WTC11 (cell line): Measurements from ENCODE around the gene STAB1. TPM values are rescaled to one million over a fixed set of nuclear protein-coding genes. Genes with fewer than 3 reads are reported as not detected.

Experiments used
- ATAC-seq: fragments of 200-7000 bp; cut with Tn5 transposase; 2 replicates; pipeline ENCODE4 v1.10.0; 2021; ENCODE audit warnings: mild to moderate bottlenecking, moderate library complexity
- CTCF ChIA-PET: fragments of 300-600 bp; sonication (Branson Sonifier 250); formaldehyde crosslinking; loops from one replicate; lab custom pipeline; 2021; ENCODE audit warnings: antibody characterized with exemption; lab: Charles Lee
- POLR2A ChIA-PET: fragments of 350-600 bp; sonication (Branson Sonifier 250); formaldehyde crosslinking; loops from one replicate; lab custom pipeline; 2021; ENCODE audit warnings: antibody characterized with exemption; lab: Charles Lee
- DNase-seq: peaks from one replicate; pipeline ENCODE4 v3.0.0; 2021; ENCODE audit warnings: low spot score
- H3K27ac Mint-ChIP-seq: 2 replicates; pipeline ENCODE4 v1.8.0; 2021; ENCODE audit warnings: mixed read lengths
- H3K27me3 Mint-ChIP-seq: 2 replicates; pipeline ENCODE4 v1.8.0; 2021; ENCODE audit warnings: low read depth, mild to moderate bottlenecking, moderate library complexity, mixed read lengths
- H3K36me3 Mint-ChIP-seq: 2 replicates; pipeline ENCODE4 v1.8.0; 2021; ENCODE audit warnings: mixed read lengths
- H3K4me1 Mint-ChIP-seq: 2 replicates; pipeline ENCODE4 v1.8.0; 2022; ENCODE audit warnings: mixed read lengths
- H3K4me3 Mint-ChIP-seq: 2 replicates; pipeline ENCODE4 v1.8.0; 2021; ENCODE audit warnings: mild to moderate bottlenecking, moderate library complexity, mixed read lengths
- H3K9me3 Mint-ChIP-seq: 2 replicates; pipeline ENCODE4 v1.8.0; 2021; ENCODE audit warnings: mixed read lengths
- ATF1 ChIP-seq: sonication (generic); formaldehyde crosslinking; IDR thresholded peaks from 2 replicates; pipeline ENCODE4 v1.8.1; 2023; ENCODE audit warnings: mild to moderate bottlenecking, moderate library complexity, missing genetic modification reagents
- ETV6 ChIP-seq: sonication (generic); formaldehyde crosslinking; IDR thresholded peaks from 2 replicates; pipeline ENCODE4 v1.8.1; 2022; ENCODE audit warnings: mild to moderate bottlenecking, missing genetic modification reagents
- GABPB1 ChIP-seq: sonication (generic); formaldehyde crosslinking; IDR thresholded peaks from 2 replicates; pipeline ENCODE4 v1.8.1; 2023; ENCODE audit warnings: mild to moderate bottlenecking, missing genetic modification reagents
- MXD4 ChIP-seq: fragments of 250-450 bp; sonication (Bioruptor Pico); IDR thresholded peaks from 2 replicates; pipeline ENCODE4 v1.8.0; 2021; ENCODE audit warnings: mild to moderate bottlenecking, moderate library complexity, borderline replicate concordance
- NFYB ChIP-seq: sonication (generic); formaldehyde crosslinking; conservative IDR thresholded peaks from 2 replicates; pipeline ENCODE4 v1.8.0; 2022; ENCODE audit warnings: low read depth, missing genetic modification reagents
- NR2C2 ChIP-seq: sonication (generic); formaldehyde crosslinking; IDR thresholded peaks from 2 replicates; pipeline ENCODE4 v1.8.0; 2022; ENCODE audit warnings: mild to moderate bottlenecking, missing genetic modification reagents
- PRRX2 ChIP-seq: fragments of 250-450 bp; sonication (Bioruptor Pico); IDR thresholded peaks from 2 replicates; pipeline ENCODE4 v1.8.0; 2021; ENCODE audit warnings: mild to moderate bottlenecking
- SMAD3 ChIP-seq: sonication (generic); formaldehyde crosslinking; IDR thresholded peaks from 2 replicates; pipeline ENCODE4 v1.8.0; 2022; ENCODE audit warnings: missing genetic modification reagents, mild to moderate bottlenecking, borderline replicate concordance
- TEAD4 ChIP-seq: sonication (generic); formaldehyde crosslinking; IDR thresholded peaks from 2 replicates; pipeline ENCODE4 v1.8.0; 2022; ENCODE audit warnings: mild to moderate bottlenecking, missing genetic modification reagents
- ZBTB21 ChIP-seq: sonication (generic); formaldehyde crosslinking; IDR thresholded peaks from 2 replicates; pipeline ENCODE4 v1.8.1; 2023; ENCODE audit warnings: mild to moderate bottlenecking, missing genetic modification reagents, borderline replicate concordance
- ZNF138 ChIP-seq: sonication (generic); formaldehyde crosslinking; conservative IDR thresholded peaks from 2 replicates; pipeline ENCODE4 v1.8.1; 2022; ENCODE audit warnings: mild to moderate bottlenecking, moderate library complexity, missing genetic modification reagents
- total RNA-seq: library from RNA; stranded (reverse); gene quantifications from 3 replicates; pipeline ENCODE4 v1.2.3, GENCODE V29; 2021
- TF ChIP-seq, protein P1 (sequence below): sonication (generic); formaldehyde crosslinking; IDR thresholded peaks from 2 replicates; pipeline ENCODE4 v1.8.0; 2023; ENCODE audit warnings: missing genetic modification reagents
- TF ChIP-seq, protein P2 (sequence below): sonication (generic); formaldehyde crosslinking; IDR thresholded peaks from 2 replicates; pipeline ENCODE4 v1.8.0; 2022; ENCODE audit warnings: mild to moderate bottlenecking, missing genetic modification reagents
- TF ChIP-seq, protein P3 (sequence below): sonication (generic); formaldehyde crosslinking; IDR thresholded peaks from 2 replicates; pipeline ENCODE4 v1.8.0; 2023; ENCODE audit warnings: mild to moderate bottlenecking, missing genetic modification reagents
- TF ChIP-seq, protein P4 (sequence below): fragments of 250-450 bp; sonication (Bioruptor Pico); IDR thresholded peaks from 2 replicates; pipeline ENCODE4 v1.9.0; 2021; ENCODE audit warnings: mild to moderate bottlenecking
- TF ChIP-seq, protein P5 (sequence below): fragments of 250-450 bp; sonication (Bioruptor Pico); IDR thresholded peaks from 2 replicates; pipeline ENCODE4 v1.9.0; 2021; ENCODE audit warnings: mild to moderate bottlenecking
- TF ChIP-seq, protein P6 (sequence below): fragments of 250-450 bp; sonication (Bioruptor Pico); conservative IDR thresholded peaks from 2 replicates; pipeline ENCODE4 v1.9.0; 2021; ENCODE audit warnings: mild to moderate bottlenecking

The STAB1 gene
- total RNA-seq, 1 experiment from 2014 or later = 1.9 TPM

DNA sequence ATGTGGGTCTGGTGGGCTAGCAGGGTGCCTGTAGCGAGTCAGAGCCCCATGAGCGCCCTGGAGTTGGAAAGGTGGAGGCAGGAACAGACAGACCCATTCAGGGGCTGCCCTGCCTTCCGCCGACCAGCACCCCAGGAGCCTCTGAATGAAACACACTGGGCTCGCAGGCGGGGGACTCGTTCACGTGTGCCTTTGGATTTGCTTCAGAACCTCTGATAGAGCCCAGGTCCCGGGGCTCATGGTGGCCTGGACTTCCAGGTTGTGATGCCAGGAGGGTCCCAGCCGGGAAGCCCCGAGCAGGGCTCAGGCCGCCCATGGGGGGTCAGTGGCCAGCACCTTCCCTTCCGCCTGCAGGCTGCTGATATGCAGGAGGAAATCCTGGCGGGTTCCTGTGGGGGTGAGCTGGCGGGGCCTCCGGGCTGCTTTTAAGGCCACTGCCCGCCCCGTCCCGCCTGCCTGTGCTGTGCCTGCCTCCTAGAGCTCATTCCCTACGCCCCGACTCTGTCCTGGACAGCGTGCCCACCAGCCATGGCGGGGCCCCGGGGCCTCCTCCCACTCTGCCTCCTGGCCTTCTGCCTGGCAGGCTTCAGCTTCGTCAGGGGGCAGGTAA is at the start of gene STAB1 (continued):
- TF ChIP-seq, protein P1, sequence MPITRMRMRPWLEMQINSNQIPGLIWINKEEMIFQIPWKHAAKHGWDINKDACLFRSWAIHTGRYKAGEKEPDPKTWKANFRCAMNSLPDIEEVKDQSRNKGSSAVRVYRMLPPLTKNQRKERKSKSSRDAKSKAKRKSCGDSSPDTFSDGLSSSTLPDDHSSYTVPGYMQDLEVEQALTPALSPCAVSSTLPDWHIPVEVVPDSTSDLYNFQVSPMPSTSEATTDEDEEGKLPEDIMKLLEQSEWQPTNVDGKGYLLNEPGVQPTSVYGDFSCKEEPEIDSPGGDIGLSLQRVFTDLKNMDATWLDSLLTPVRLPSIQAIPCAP (CRISPR knock-in tag) = no peak

DNA sequence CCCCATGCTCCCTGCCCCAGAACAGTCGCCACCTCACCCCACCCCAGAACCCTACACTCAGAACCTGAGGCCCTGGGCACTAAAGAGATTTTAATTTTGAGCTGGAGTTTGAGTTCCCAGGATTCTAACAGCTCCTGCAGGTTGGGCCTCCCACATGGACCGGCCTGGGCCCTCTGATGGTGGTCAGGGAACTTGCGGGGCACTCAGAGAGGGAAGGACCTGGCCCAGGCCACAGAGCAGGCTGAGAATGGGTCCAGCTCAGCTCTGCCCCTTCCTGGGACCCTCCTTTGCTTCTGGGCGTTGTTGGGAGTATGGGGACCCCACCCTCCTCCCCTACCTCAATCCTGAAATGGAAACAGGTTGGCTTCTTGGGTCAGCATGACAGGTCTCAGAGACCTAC is 49.1 kb upstream of the STAB1 start:
- DNase-seq = no peak
- TF ChIP-seq, protein P2, sequence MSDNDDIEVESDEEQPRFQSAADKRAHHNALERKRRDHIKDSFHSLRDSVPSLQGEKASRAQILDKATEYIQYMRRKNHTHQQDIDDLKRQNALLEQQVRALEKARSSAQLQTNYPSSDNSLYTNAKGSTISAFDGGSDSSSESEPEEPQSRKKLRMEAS (CRISPR knock-in tag) = no peak
- TF ChIP-seq, protein P3, sequence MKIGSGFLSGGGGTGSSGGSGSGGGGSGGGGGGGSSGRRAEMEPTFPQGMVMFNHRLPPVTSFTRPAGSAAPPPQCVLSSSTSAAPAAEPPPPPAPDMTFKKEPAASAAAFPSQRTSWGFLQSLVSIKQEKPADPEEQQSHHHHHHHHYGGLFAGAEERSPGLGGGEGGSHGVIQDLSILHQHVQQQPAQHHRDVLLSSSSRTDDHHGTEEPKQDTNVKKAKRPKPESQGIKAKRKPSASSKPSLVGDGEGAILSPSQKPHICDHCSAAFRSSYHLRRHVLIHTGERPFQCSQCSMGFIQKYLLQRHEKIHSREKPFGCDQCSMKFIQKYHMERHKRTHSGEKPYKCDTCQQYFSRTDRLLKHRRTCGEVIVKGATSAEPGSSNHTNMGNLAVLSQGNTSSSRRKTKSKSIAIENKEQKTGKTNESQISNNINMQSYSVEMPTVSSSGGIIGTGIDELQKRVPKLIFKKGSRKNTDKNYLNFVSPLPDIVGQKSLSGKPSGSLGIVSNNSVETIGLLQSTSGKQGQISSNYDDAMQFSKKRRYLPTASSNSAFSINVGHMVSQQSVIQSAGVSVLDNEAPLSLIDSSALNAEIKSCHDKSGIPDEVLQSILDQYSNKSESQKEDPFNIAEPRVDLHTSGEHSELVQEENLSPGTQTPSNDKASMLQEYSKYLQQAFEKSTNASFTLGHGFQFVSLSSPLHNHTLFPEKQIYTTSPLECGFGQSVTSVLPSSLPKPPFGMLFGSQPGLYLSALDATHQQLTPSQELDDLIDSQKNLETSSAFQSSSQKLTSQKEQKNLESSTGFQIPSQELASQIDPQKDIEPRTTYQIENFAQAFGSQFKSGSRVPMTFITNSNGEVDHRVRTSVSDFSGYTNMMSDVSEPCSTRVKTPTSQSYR (CRISPR knock-in tag) = no peak
- TF ChIP-seq ZBTB21 (no peak), ATF1 (CRISPR knock-in tag) (no peak), ETV6 (CRISPR knock-in tag) (no peak), TEAD4 (CRISPR knock-in tag) (no peak), GABPB1 (CRISPR knock-in tag) (no peak), ZNF138 (no peak), NFYB (CRISPR knock-in tag) (no peak), NR2C2 (CRISPR knock-in tag) (no peak), MXD4 (CRISPR knock-in tag) (no peak), PRRX2 (CRISPR knock-in tag) (no peak), SMAD3 (CRISPR knock-in tag) (no peak)
- TF ChIP-seq, protein P1 (CRISPR knock-in tag) = no peak
- TF ChIP-seq, protein P4, sequence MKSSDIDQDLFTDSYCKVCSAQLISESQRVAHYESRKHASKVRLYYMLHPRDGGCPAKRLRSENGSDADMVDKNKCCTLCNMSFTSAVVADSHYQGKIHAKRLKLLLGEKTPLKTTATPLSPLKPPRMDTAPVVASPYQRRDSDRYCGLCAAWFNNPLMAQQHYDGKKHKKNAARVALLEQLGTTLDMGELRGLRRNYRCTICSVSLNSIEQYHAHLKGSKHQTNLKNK = no peak
- TF ChIP-seq, protein P5, sequence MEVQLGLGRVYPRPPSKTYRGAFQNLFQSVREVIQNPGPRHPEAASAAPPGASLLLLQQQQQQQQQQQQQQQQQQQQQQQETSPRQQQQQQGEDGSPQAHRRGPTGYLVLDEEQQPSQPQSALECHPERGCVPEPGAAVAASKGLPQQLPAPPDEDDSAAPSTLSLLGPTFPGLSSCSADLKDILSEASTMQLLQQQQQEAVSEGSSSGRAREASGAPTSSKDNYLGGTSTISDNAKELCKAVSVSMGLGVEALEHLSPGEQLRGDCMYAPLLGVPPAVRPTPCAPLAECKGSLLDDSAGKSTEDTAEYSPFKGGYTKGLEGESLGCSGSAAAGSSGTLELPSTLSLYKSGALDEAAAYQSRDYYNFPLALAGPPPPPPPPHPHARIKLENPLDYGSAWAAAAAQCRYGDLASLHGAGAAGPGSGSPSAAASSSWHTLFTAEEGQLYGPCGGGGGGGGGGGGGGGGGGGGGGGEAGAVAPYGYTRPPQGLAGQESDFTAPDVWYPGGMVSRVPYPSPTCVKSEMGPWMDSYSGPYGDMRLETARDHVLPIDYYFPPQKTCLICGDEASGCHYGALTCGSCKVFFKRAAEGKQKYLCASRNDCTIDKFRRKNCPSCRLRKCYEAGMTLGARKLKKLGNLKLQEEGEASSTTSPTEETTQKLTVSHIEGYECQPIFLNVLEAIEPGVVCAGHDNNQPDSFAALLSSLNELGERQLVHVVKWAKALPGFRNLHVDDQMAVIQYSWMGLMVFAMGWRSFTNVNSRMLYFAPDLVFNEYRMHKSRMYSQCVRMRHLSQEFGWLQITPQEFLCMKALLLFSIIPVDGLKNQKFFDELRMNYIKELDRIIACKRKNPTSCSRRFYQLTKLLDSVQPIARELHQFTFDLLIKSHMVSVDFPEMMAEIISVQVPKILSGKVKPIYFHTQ (CRISPR knock-in tag) = no peak
- TF ChIP-seq, protein P6, sequence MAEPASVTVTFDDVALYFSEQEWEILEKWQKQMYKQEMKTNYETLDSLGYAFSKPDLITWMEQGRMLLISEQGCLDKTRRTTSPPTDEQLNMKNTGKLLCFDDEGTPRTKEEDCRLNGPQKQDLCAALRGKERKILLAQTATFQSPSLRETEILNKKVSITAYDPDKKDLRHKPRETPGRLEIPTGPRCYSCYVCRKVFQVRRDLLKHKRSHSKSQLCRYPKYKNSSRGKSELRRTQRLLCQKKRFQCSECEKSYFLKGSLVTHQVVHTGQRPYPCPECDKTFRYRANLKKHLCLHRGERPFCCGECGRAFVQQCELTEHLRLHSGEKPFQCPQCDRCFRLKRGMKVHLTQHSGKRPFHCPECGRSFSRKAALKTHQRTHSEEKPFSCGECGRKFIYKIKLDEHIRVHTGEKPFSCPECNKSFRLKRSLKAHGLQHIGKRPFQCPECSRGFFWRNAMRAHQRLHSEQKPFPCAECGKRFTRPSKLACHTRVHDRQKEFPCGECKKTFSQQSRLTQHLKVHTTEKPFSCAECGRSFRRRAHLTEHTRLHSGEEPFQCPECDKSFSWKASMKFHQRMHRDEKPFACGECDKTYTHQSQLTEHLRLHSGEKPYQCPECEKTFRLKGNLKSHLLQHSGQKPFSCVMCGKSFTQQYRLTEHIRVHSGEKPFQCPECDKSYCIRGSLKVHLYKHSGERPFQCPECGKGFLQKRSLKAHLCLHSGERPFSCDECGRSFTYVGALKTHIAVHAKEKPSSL = no peak
- ATAC-seq = no peak
- no peaks in the 10 kb centered on the region; the same call in 1 of the 2 replicates for H3K27me3 Mint-ChIP-seq
- no peak overlapping the region for H3K27ac Mint-ChIP-seq
- peaks cover 11% of the 10 kb centered on the region; the same call in 1 of the 2 replicates for H3K4me1 Mint-ChIP-seq
- CTCF ChIA-PET = interaction anchor here (0.8 to 7.4 kb wide), 22 partner anchors 7 to 450 kb away, joined by 3 to 82 read pairs (median 4); partner anchors contain the start of genes RPL29 and TLR9
- no peaks in the 10 kb centered on the region for H3K36me3 Mint-ChIP-seq
- POLR2A ChIA-PET = no interaction called here
- no peak overlapping the region for H3K4me3 Mint-ChIP-seq
- no peaks in the 10 kb centered on the region for H3K9me3 Mint-ChIP-seq
